Lower leg skin (tissue), 3 donors: Measurements from ENCODE around the gene ZNF205.

ENCODE experiments used
- CTCF ChIP-seq, 3 donors: fragments of 450-650 bp; IDR thresholded peaks; one replicate each; pipeline ENCODE4 v1.5.1; 2016; ENCODE audit warnings: antibody characterized with exemption in 3 of 3, mild to moderate bottlenecking in 3 of 3, moderate library complexity in 2 of 3
- POLR2A ChIP-seq, 2 donors: fragments of 450-650 bp; IDR thresholded peaks; one replicate each; pipeline ENCODE4 v1.6.1; 2016 to 2017; ENCODE audit warnings: antibody characterized with exemption in 2 of 2, mild to moderate bottlenecking in 1 of 2, moderate library complexity in 1 of 2

GRCh38 chr16:3133844-3134243 lies 21.5 kb downstream of the ZNF205 start:
- TF ChIP-seq CTCF (IDR thresholded peaks at IDR 0.05) (no peak), POLR2A (IDR thresholded peaks at IDR 0.05) (no peak)
